Lower lobe of right lung (tissue), 2 donors: ENCODE data around the gene ANKDD1B. TPM values are rescaled to one million over a fixed set of nuclear protein-coding genes. Genes with fewer than 3 reads are reported as not detected.

Experiments
- ATAC-seq, 2 donors: fragments of 200-7000 bp; cut with Tn5 transposase; one replicate each; pipeline ENCODE4 v1.9.1; 2020 to 2022; ENCODE audit warnings: mild to moderate bottlenecking in 2 of 2, moderate library complexity in 2 of 2
- DNase-seq: peaks from one replicate; pipeline ENCODE4 v3.0.0-alpha.2; 2020
- H3K27ac ChIP-seq: fragments of 200-600 bp; one replicate; pipeline ENCODE4 v1.8.0; 2022
- H3K27me3 ChIP-seq: fragments of 200-600 bp; one replicate; pipeline ENCODE4 v1.8.0; 2022; ENCODE audit warnings: low read depth
- H3K36me3 ChIP-seq: fragments of 200-600 bp; one replicate; pipeline ENCODE4 v1.8.0; 2022; ENCODE audit warnings: mild to moderate bottlenecking
- H3K4me1 ChIP-seq: fragments of 200-600 bp; one replicate; pipeline ENCODE4 v1.8.0; 2022
- H3K4me3 ChIP-seq: fragments of 200-600 bp; one replicate; pipeline ENCODE4 v1.8.0; 2022; ENCODE audit warnings: mild to moderate bottlenecking
- H3K9me3 ChIP-seq: fragments of 200-600 bp; one replicate; pipeline ENCODE4 v1.8.0; 2022
- CTCF ChIP-seq: fragments of 200-600 bp; IDR thresholded peaks from one replicate; pipeline ENCODE4 v1.8.0; 2022; ENCODE audit warnings: antibody characterized with exemption, mild to moderate bottlenecking
- intact Hi-C: fragments of 100-400 bp; cut with DNase I; formaldehyde crosslinking; loops from one replicate; pipeline ENCODE4 v1.11.0; 2022
- total RNA-seq: library from RNA; stranded (reverse); fragmentation: NEBNext Ultra II Directional; extraction: Animal tissue kit (Norgen Biotek cat#: 25700); gene quantifications from one replicate; pipeline ENCODE4 v1.2.1, GENCODE V29; 2021
- donor health status: DM: no; HTN: yes; CAD: no; lungs with severe emphysema.

ANKDD1B gene
- total RNA-seq, 1 donor from 2014 or later: 4.3 TPM

GRCh38 chr5:75662061-75662460 lies 50.8 kb downstream of the ANKDD1B start:
- TF ChIP-seq CTCF: no peak
- H3K36me3 ChIP-seq: no peaks in the 10 kb centered on the region
- intact Hi-C loops: no loop called here
- H3K4me3 ChIP-seq: no peak overlapping the region
- H3K9me3 ChIP-seq: no peaks in the 10 kb centered on the region
- no peaks in the 10 kb centered on the region for H3K27me3 ChIP-seq
- ATAC-seq: no peak
- no peaks in the 10 kb centered on the region for H3K4me1 ChIP-seq
- H3K27ac ChIP-seq: no peak overlapping the region
- DNase-seq: no peak

- Histone ChIP-seq H3K27ac (no peak overlapping the region), H3K4me1 (no peaks in the 10 kb centered on the region)
- intact Hi-C loops: no loop called here
Measured at GRCh38 chr5:75663579-75664284, 52.5 kb downstream of the ANKDD1B start.

GRCh38 chr5:75664979-75665378 lies 53.7 kb downstream of the ANKDD1B start:
- Histone ChIP-seq H3K27me3 (no peaks in the 10 kb centered on the region), H3K27ac (no peak overlapping the region)
- intact Hi-C loops: no loop called here

More at GRCh38 chr5:75663579-75664284, 52.5 kb downstream of the ANKDD1B start:
- Histone ChIP-seq H3K27me3 (no peaks in the 10 kb centered on the region), H3K36me3 (no peaks in the 10 kb centered on the region), H3K4me3 (no peak overlapping the region), H3K9me3 (no peaks in the 10 kb centered on the region)
- TF ChIP-seq CTCF: no peak
- DNase-seq (no peak), ATAC-seq (no peak)

GRCh38 chr5:75666801-75667200 lies 55.5 kb downstream of the ANKDD1B start:
- no peak for TF ChIP-seq CTCF
- ATAC-seq (no peak), DNase-seq (no peak)
- intact Hi-C loops: no loop called here
- no peaks in the 10 kb centered on the region for H3K36me3 ChIP-seq
- H3K4me1 ChIP-seq: no peaks in the 10 kb centered on the region
- no peak overlapping the region for H3K4me3 ChIP-seq
- H3K9me3 ChIP-seq: no peaks in the 10 kb centered on the region
- no peaks in the 10 kb centered on the region for H3K27me3 ChIP-seq
- H3K27ac ChIP-seq: no peak overlapping the region

More at GRCh38 chr5:75664979-75665378, 53.7 kb downstream of the ANKDD1B start:
- no peaks in the 10 kb centered on the region for H3K9me3 ChIP-seq
- TF ChIP-seq CTCF: no peak
- H3K36me3 ChIP-seq: no peaks in the 10 kb centered on the region
- ATAC-seq (no peak), DNase-seq (no peak)
- H3K4me3 ChIP-seq: no peak overlapping the region
- H3K4me1 ChIP-seq: no peaks in the 10 kb centered on the region

DNA sequence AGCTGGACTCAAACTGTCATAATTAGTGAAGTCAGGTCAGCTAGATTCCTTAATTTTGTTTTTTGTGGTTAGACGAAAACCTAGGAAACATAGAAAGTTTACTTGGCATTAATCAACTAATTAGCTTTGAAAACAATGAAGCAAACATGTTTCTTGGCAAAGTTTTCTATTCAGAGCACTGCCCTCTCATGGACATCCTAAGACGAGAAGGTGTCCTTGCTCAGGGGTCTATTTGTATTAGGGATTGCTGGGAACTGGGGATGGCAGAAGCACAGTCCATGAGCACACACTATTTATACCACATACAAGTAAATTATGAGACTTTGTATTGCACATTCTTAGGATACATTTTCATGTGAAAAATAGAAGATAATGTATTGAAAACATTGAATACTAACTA lies 56.3 kb downstream of the ANKDD1B start:
- no peak overlapping the region for H3K4me3 ChIP-seq
- ATAC-seq: no peak
- intact Hi-C loops: no loop called here

More for the DNA sequence above, 56.3 kb downstream of the ANKDD1B start:
- Histone ChIP-seq H3K9me3 (no peaks in the 10 kb centered on the region), H3K27ac (no peak overlapping the region), H3K36me3 (no peaks in the 10 kb centered on the region), H3K4me1 (no peaks in the 10 kb centered on the region), H3K27me3 (no peaks in the 10 kb centered on the region)
- no peak for DNase-seq
- TF ChIP-seq CTCF: no peak
